ENCODE data around the gene FOXO3.
"Not testable (repeated sequence)": the region's sequence is repeated elsewhere in the genome, so short reads cannot be mapped to it uniquely, and the experiment has no call there.

The FOXO3 gene

GRCh38 chr6:108630050-108630714 is 69.5 kb downstream of the FOXO3 start:
- no peak for DNase-seq (ENCODE audit: low read depth)

GRCh38 chr6:108632441-108632840 is 71.7 kb downstream of the FOXO3 start:
- DNase-seq (ENCODE audit: low read depth): no peak

GRCh38 chr6:108633436-108633835 is 72.7 kb downstream of the FOXO3 start:
- no peak for DNase-seq (ENCODE audit: low read depth)

- no peak for DNase-seq (ENCODE audit: low read depth)
Measured at GRCh38 chr6:108635505-108636226, 74.9 kb downstream of the FOXO3 start.

GRCh38 chr6:108637963-108638362 is 77.2 kb downstream of the FOXO3 start:
- DNase-seq (ENCODE audit: low read depth): no peak

GRCh38 chr6:108638993-108639392 is 78.3 kb downstream of the FOXO3 start:
- no peak for DNase-seq (ENCODE audit: low read depth)

- no peak for DNase-seq (ENCODE audit: low read depth)
Measured at GRCh38 chr6:108640104-108640503, 79.4 kb downstream of the FOXO3 start.

GRCh38 chr6:108643184-108643583 is 82.5 kb downstream of the FOXO3 start:
- no peak for DNase-seq (ENCODE audit: low read depth)

- DNase-seq (ENCODE audit: low read depth): no peak
Measured at GRCh38 chr6:108644252-108644651, 83.5 kb downstream of the FOXO3 start.

GRCh38 chr6:108648191-108648590 is 87.5 kb downstream of the FOXO3 start:
- no peak for DNase-seq (ENCODE audit: low read depth)

GRCh38 chr6:108650325-108650724 is 89.6 kb downstream of the FOXO3 start:
- DNase-seq (ENCODE audit: low read depth): no peak

GRCh38 chr6:108650781-108651180 is 90.1 kb downstream of the FOXO3 start:
- no peak for DNase-seq (ENCODE audit: low read depth)

GRCh38 chr6:108651340-108652227 is 90.9 kb downstream of the FOXO3 start:
- no peak for DNase-seq (ENCODE audit: low read depth)

GRCh38 chr6:108652375-108652774 is 91.7 kb downstream of the FOXO3 start:
- no peak for DNase-seq (ENCODE audit: low read depth)

- no peak for DNase-seq (ENCODE audit: low read depth)
Measured at GRCh38 chr6:108653949-108654348, 93.2 kb downstream of the FOXO3 start.

GRCh38 chr6:108654465-108655106 is 93.9 kb downstream of the FOXO3 start:
- no peak for DNase-seq (ENCODE audit: low read depth)

GRCh38 chr6:108655806-108656651 is 95.3 kb downstream of the FOXO3 start:
- DNase-seq (ENCODE audit: low read depth): no peak

- no peak for DNase-seq (ENCODE audit: low read depth)
Measured at GRCh38 chr6:108656836-108657235, 96.1 kb downstream of the FOXO3 start.

GRCh38 chr6:108658174-108658573 is 97.5 kb downstream of the FOXO3 start:
- DNase-seq (ENCODE audit: low read depth): no peak

- not testable (repeated sequence) for DNase-seq (ENCODE audit: low read depth)
Measured at GRCh38 chr6:108658785-108659184, 98.1 kb downstream of the FOXO3 start.

- no peak for DNase-seq (ENCODE audit: low read depth)
Measured at GRCh38 chr6:108660251-108660650, 99.5 kb downstream of the FOXO3 start.
